A673 (cell line): ENCODE data around the gene TGDS. TPM values are rescaled to one million over a fixed set of nuclear protein-coding genes. Genes with fewer than 3 reads are reported as not detected.
"Not testable (repeated sequence)": the region's sequence is repeated elsewhere in the genome, so short reads cannot be mapped to it uniquely, and the experiment has no call there.

Source experiments
- BruUV-seq: library from RNA; stranded (reverse); fragments of 400-500 nt; replicated peaks from 2 replicates; lab custom pipeline; 2021; lab: Mats Ljungman, UMichigan
- CTCF ChIA-PET: fragments of 300-600 bp; sonication (Branson Sonifier 250); formaldehyde crosslinking; loops from one replicate; lab custom pipeline; 2022; ENCODE audit warnings: antibody characterized with exemption; lab: Charles Lee
- POLR2A ChIA-PET: fragments of 300-600 bp; sonication (Branson Sonifier 250); formaldehyde crosslinking; loops from one replicate; lab custom pipeline; 2022; ENCODE audit warnings: antibody characterized with exemption; ENCODE audit not compliant: low non-redundant PET; lab: Charles Lee
- DNase-seq: peaks from one replicate; pipeline ENCODE4 v3.0.0-alpha.2; 2015; ENCODE audit warnings: low spot score
- H3K27ac ChIP-seq: fragments of 200-600 bp; sonication (generic); 2 replicates; pipeline ENCODE4 v1.5.1; 2016; ENCODE audit warnings: mixed run types, low read depth, mild to moderate bottlenecking, mixed read lengths, antibody characterized with exemption, low read length; ENCODE audit not compliant: poor library complexity, severe bottlenecking
- H3K27me3 ChIP-seq: fragments of 200-600 bp; sonication (generic); replicated peaks from 2 replicates; pipeline ENCODE4 v1.6.1; 2017; ENCODE audit warnings: mixed run types, low read depth, mild to moderate bottlenecking, mixed read lengths, antibody characterized with exemption, low read length; ENCODE audit not compliant: insufficient read depth, poor library complexity
- H3K36me3 ChIP-seq: fragments of 200-600 bp; sonication (generic); 2 replicates; pipeline ENCODE4 v1.6.1; 2016; ENCODE audit warnings: mixed run types, mild to moderate bottlenecking, mixed read lengths, antibody characterized with exemption, low read length; ENCODE audit not compliant: insufficient read depth, poor library complexity, severe bottlenecking
- H3K4me1 ChIP-seq: fragments of 200-600 bp; sonication (generic); 2 replicates; pipeline ENCODE4 v1.6.1; 2017; ENCODE audit warnings: mixed run types, mild to moderate bottlenecking, mixed read lengths, antibody characterized with exemption, low read length; ENCODE audit not compliant: insufficient read depth, poor library complexity, severe bottlenecking
- H3K4me3 ChIP-seq: fragments of 200-600 bp; sonication (generic); 2 replicates; pipeline ENCODE4 v1.5.1; 2016; ENCODE audit warnings: low read depth, mixed run types, mild to moderate bottlenecking, mixed read lengths, low read length; ENCODE audit not compliant: poor library complexity, severe bottlenecking
- H3K9me3 ChIP-seq: fragments of 200-600 bp; sonication (generic); 2 replicates; pipeline ENCODE4 v1.6.1; 2016; ENCODE audit warnings: mixed run types, low read depth, mild to moderate bottlenecking, mixed read lengths, antibody characterized with exemption, low read length; ENCODE audit not compliant: poor library complexity, severe bottlenecking
- EZH2 ChIP-seq: fragments of 200-600 bp; sonication (generic); IDR thresholded peaks from 2 replicates; pipeline ENCODE4 v1.6.1; 2017; ENCODE audit warnings: borderline replicate concordance, low read depth, mild to moderate bottlenecking, mixed read lengths, antibody characterized with exemption, low read length; ENCODE audit not compliant: poor library complexity, severe bottlenecking
- intact Hi-C: fragments of 100-400 bp; cut with micrococcal nuclease; formaldehyde crosslinking; loops from one replicate; pipeline ENCODE4 v1.10.0; 2022; ENCODE audit not compliant: unreplicated experiment
- total RNA-seq: library from RNA; stranded (reverse); gene quantifications from 2 replicates; pipeline ENCODE4 v1.2.3, GENCODE V29; 2021
- TF ChIP-seq, protein P1 (sequence below): fragments of 300-800, 200-600 bp; sonication (generic); conservative IDR thresholded peaks from 2 replicates; pipeline ENCODE4 v1.5.1; 2017; ENCODE audit warnings: low read depth, mild to moderate bottlenecking, antibody characterized with exemption, low read length, moderate library complexity, mixed read lengths

TGDS gene
- total RNA-seq, 1 experiment from 2014 or later, result 9.0 TPM

DNA sequence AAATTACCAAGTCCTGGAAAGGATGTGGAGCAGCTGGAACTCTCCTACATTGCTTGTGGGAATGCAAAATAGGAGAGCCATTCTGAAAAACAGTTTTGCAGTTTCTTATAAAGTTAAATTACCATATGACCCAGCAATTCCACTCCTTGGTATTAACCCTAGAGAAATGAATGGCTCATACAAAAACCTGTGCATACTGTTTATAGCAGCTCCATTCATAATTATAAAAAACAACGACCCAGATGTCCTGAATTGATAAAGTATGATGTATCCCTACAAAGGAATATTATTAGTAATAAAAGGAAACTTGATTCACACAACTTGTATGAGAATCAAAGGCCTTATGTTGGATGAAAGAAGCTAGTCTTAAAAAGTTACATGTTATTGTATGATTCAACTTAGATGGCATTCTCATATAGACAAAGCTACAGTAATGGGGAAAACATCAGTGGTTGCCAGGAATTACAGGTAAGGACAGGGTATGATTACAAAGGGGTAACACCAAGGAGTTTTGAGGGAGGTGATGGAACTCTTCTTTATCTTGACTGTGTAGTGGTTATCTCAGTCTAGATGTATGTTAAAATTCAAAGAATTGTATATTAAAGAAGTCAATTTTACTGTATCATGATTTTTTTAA is 41.1 kb upstream of the TGDS start:
- TF ChIP-seq, protein P1, sequence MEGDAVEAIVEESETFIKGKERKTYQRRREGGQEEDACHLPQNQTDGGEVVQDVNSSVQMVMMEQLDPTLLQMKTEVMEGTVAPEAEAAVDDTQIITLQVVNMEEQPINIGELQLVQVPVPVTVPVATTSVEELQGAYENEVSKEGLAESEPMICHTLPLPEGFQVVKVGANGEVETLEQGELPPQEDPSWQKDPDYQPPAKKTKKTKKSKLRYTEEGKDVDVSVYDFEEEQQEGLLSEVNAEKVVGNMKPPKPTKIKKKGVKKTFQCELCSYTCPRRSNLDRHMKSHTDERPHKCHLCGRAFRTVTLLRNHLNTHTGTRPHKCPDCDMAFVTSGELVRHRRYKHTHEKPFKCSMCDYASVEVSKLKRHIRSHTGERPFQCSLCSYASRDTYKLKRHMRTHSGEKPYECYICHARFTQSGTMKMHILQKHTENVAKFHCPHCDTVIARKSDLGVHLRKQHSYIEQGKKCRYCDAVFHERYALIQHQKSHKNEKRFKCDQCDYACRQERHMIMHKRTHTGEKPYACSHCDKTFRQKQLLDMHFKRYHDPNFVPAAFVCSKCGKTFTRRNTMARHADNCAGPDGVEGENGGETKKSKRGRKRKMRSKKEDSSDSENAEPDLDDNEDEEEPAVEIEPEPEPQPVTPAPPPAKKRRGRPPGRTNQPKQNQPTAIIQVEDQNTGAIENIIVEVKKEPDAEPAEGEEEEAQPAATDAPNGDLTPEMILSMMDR, result no peak
- no peak for TF ChIP-seq EZH2
- intact Hi-C loops, result no loop called here
- Histone ChIP-seq H3K9me3 (no peaks in the 10 kb centered on the region), H3K27ac (no peak overlapping the region), H3K36me3 (peaks cover 4% of the 10 kb centered on the region), H3K4me3 (no peak overlapping the region), H3K4me1 (peaks cover 18% of the 10 kb centered on the region), H3K27me3 (no peaks in the 10 kb centered on the region)
- POLR2A ChIA-PET, result no interaction called here
- no peak for DNase-seq
- CTCF ChIA-PET, result no interaction called here
- BruUV-seq, result no TSS peak

DNA sequence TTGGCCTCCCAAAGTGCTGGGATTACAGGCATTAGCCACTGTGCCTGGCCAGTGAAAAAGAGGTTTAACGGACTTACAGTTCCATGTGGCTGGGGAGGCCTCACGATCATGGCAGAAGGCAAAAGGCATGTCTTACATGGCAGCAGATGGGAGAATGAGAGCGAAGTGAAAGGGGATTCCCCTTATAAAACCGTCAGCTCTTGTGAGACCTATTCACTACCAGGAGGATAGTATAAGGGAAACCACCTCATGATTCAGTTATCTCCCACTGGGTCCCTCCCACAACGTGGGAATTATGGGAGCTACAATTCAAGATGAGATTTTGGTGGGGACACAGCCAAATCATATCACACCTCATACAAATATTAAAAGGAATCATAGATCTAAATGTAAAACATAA is 40.1 kb upstream of the TGDS start:
- H3K27me3 ChIP-seq, H3K4me3 ChIP-seq, BruUV-seq, DNase-seq, H3K4me1 ChIP-seq, H3K27ac ChIP-seq, H3K36me3 ChIP-seq, POLR2A ChIA-PET, CTCF ChIA-PET, intact Hi-C loops, H3K9me3 ChIP-seq: not testable (repeated sequence)

- no peak for DNase-seq
- peaks cover 5% of the 10 kb centered on the region for H3K36me3 ChIP-seq
- no peak overlapping the region for H3K4me3 ChIP-seq
- no peak overlapping the region for H3K27ac ChIP-seq
- no TSS peak for BruUV-seq
- POLR2A ChIA-PET, result no interaction called here
- no peaks in the 10 kb centered on the region for H3K4me1 ChIP-seq
- CTCF ChIA-PET, result no interaction called here
- H3K9me3 ChIP-seq, result no peaks in the 10 kb centered on the region
- no peaks in the 10 kb centered on the region for H3K27me3 ChIP-seq
- intact Hi-C loops, result no loop called here
- TF ChIP-seq EZH2, result no peak
- TF ChIP-seq, protein P1, result no peak
Observed at GRCh38 chr13:94632226-94632980, 36.5 kb upstream of the TGDS start.
